Measurements from ENCODE around the gene PCED1A.

- TF ChIP-seq POLR2A (IDR thresholded peaks at IDR 0.05; ENCODE audit: low read depth, low read length) (no peak), POLR2AphosphoS5 (IDR thresholded peaks at IDR 0.05; ENCODE audit: low read depth, low read length) (no peak), TAF1 (IDR thresholded peaks at IDR 0.05; ENCODE audit: low read depth, low read length) (no peak), SPI1 (IDR thresholded peaks at IDR 0.05; ENCODE audit: low read depth, low read length) (no peak), PAX5 (IDR thresholded peaks at IDR 0.05; ENCODE audit: insufficient read depth, low read length, severe bottlenecking) (no peak), POU2F2 (IDR thresholded peaks at IDR 0.05; ENCODE audit: low read depth, low read length) (no peak)
Measured at GRCh38 chr20:2887715-2888114, 47.3 kb upstream of the PCED1A start.

Measured in GM12891 (cell line).